ENCODE measurements around the gene FUT9.

GRCh38 chr6:96066376-96066775 is 50.6 kb downstream of the FUT9 start:
- TF ChIP-seq, protein P1, sequence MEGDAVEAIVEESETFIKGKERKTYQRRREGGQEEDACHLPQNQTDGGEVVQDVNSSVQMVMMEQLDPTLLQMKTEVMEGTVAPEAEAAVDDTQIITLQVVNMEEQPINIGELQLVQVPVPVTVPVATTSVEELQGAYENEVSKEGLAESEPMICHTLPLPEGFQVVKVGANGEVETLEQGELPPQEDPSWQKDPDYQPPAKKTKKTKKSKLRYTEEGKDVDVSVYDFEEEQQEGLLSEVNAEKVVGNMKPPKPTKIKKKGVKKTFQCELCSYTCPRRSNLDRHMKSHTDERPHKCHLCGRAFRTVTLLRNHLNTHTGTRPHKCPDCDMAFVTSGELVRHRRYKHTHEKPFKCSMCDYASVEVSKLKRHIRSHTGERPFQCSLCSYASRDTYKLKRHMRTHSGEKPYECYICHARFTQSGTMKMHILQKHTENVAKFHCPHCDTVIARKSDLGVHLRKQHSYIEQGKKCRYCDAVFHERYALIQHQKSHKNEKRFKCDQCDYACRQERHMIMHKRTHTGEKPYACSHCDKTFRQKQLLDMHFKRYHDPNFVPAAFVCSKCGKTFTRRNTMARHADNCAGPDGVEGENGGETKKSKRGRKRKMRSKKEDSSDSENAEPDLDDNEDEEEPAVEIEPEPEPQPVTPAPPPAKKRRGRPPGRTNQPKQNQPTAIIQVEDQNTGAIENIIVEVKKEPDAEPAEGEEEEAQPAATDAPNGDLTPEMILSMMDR (IDR thresholded peaks at IDR 0.05), result no peak
- TF ChIP-seq POLR2A (IDR thresholded peaks at IDR 0.05), result no peak
